Right lobe of liver (tissue), 6 donors: ENCODE measurements around the gene PLPP4. TPM values are rescaled to one million over a fixed set of nuclear protein-coding genes. Genes with fewer than 3 reads are reported as not detected.

ENCODE experiments used
- ATAC-seq, 4 donors: fragments of 200-7000 bp; cut with Tn5 transposase; one replicate each; pipeline ENCODE4 v1.9.1; 2020; ENCODE audit warnings: mild to moderate bottlenecking in 4 of 4, moderate library complexity in 4 of 4
- DNase-seq, 3 donors: peaks; one replicate each; pipeline ENCODE4 v3.0.0-alpha.2; 2020
- H3K27ac ChIP-seq, 3 donors: fragments of 200-600 bp; one replicate each; pipeline ENCODE4 v1.8.0; 2022
- H3K27me3 ChIP-seq, 2 donors: fragments of 200-600 bp; one replicate each; pipeline ENCODE4 v1.8.0; 2022
- H3K36me3 ChIP-seq, 4 donors: fragments of 200-600 bp; sonication (generic) in 1 of 4; one replicate each; pipeline versions ENCODE4 v1.5.1 to v1.8.0; 2017 to 2022; ENCODE audit warnings: control low read depth in 1 of 4
- H3K4me1 ChIP-seq, 4 donors: fragments of 200-600 bp; sonication (generic) in 1 of 4; one replicate each; pipeline versions ENCODE4 v1.5.1 to v1.8.0; 2017 to 2022; ENCODE audit warnings: control low read depth in 1 of 4
- H3K4me3 ChIP-seq, 3 donors: fragments of 200-600 bp; one replicate each; pipeline ENCODE4 v1.8.0; 2022
- H3K9me3 ChIP-seq, 4 donors: fragments of 200-600 bp; sonication (generic) in 1 of 4; one replicate each; pipeline versions ENCODE4 v1.5.1 to v1.8.0; 2017 to 2022; ENCODE audit warnings: control low read depth in 1 of 4
- POLR2A ChIP-seq: fragments of 450-650 bp; IDR thresholded peaks from one replicate; pipeline ENCODE4 v1.6.1; 2017; ENCODE audit warnings: antibody characterized with exemption, mild to moderate bottlenecking
- WGBS: methylation state at CpG from one replicate; pipeline ENCODE4 v1.1.6; 2018; ENCODE audit warnings: low coverage, low lambda C conversion rate; ENCODE audit not compliant: insufficient coverage; ENCODE audit errors: missing lambda C conversion rate; 5-methylcytosine and 5-hydroxymethylcytosine counted together
- intact Hi-C, 2 donors: fragments of 100-400 bp; cut with DNase I; formaldehyde crosslinking; loops; one replicate each; pipeline versions ENCODE4 v1.11.2 to v1.14.1; 2022
- total RNA-seq, 6 experiments: library from RNA; depleted of rRNA in 2 of 6; stranded (reverse); fragments of >200 nt in 2 of 6; fragmentation: NEBNext Ultra II Directional in 3 of 6; extraction: Animal tissue kit (Norgen Biotek cat#: 25700) in 3 of 6; gene quantifications; one replicate each; pipeline versions ENCODE4 v1.1.0 to v1.2.4, GENCODE V29; 2016 to 2023
- TF ChIP-seq, protein P1 (sequence below), 4 donors: fragments of 200-600 bp in 3 of 4; fragments of 450-650 bp in 1 of 4; IDR thresholded peaks; one replicate each; pipeline versions ENCODE4 v1.5.1 to v1.8.0; 2016 to 2022; ENCODE audit warnings: antibody characterized with exemption in 4 of 4, mild to moderate bottlenecking in 2 of 4
- donor health status: DM: no; HTN: yes; CAD: no.
- donor health status: DM: no; HTN: no; CAD: no.
- donor health status: DM: no; HTN: no; CAD: no.
- donor health status: DM: no; HTN: yes; CAD: no.
- donor health status: DM: no; HTN: yes; CAD: no.

PLPP4 gene
- total RNA-seq, 6 experiments from 2014 or later: 0.35 to 0.81 (median 0.37) TPM; not detected in 1

DNA sequence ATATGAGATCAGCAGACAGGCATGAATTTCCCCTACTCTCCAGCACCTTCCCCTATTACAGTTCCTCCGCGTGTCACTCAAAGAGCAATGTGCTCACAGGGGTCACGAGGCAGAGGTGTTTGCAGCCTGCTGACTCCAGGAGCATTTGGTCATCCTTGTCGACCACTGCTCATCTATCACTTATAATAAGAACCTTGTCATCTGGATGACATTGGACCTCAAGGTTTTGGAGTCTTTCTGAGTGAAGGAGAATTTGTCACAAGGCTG, 32.9 kb upstream of the PLPP4 start:
- no peaks in the 10 kb centered on the region for H3K9me3 ChIP-seq
- no peaks in the 10 kb centered on the region for H3K36me3 ChIP-seq
- no peak overlapping the region for H3K4me3 ChIP-seq
- H3K27me3 ChIP-seq: no peaks in the 10 kb centered on the region
- TF ChIP-seq, protein P1, sequence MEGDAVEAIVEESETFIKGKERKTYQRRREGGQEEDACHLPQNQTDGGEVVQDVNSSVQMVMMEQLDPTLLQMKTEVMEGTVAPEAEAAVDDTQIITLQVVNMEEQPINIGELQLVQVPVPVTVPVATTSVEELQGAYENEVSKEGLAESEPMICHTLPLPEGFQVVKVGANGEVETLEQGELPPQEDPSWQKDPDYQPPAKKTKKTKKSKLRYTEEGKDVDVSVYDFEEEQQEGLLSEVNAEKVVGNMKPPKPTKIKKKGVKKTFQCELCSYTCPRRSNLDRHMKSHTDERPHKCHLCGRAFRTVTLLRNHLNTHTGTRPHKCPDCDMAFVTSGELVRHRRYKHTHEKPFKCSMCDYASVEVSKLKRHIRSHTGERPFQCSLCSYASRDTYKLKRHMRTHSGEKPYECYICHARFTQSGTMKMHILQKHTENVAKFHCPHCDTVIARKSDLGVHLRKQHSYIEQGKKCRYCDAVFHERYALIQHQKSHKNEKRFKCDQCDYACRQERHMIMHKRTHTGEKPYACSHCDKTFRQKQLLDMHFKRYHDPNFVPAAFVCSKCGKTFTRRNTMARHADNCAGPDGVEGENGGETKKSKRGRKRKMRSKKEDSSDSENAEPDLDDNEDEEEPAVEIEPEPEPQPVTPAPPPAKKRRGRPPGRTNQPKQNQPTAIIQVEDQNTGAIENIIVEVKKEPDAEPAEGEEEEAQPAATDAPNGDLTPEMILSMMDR (IDR thresholded peaks at IDR 0.05): no peak
- intact Hi-C loops: loop anchor here (5.0 to 10.0 kb wide), 2 partner anchors 311 to 313 kb away; no protein-coding TSS in a partner anchor
- ATAC-seq (no peak), DNase-seq (no peak)
- H3K27ac ChIP-seq: no peak overlapping the region
- WGBS: 42% methylated on average over 2 of the region's 4 CpGs
- no peaks in the 10 kb centered on the region for H3K4me1 ChIP-seq

GRCh38 chr10:120426306-120426705, 30.7 kb upstream of the PLPP4 start:
- ATAC-seq (no peak), DNase-seq (no peak)
- intact Hi-C loops: loop anchor here in 1 of 2 donors (10.0 kb wide), 1 partner anchor 308 kb away; no protein-coding TSS in a partner anchor
- H3K27me3 ChIP-seq: no peaks in the 10 kb centered on the region
- H3K36me3 ChIP-seq: no peaks in the 10 kb centered on the region
- no peak for TF ChIP-seq POLR2A
- TF ChIP-seq, protein P1 (IDR thresholded peaks at IDR 0.05): no peak
- no peaks in the 10 kb centered on the region for H3K9me3 ChIP-seq
- H3K27ac ChIP-seq: no peak overlapping the region
- no peak overlapping the region for H3K4me3 ChIP-seq
- 56% methylated on average over 3 of the region's 3 CpGs for WGBS
- H3K4me1 ChIP-seq: no peaks in the 10 kb centered on the region

DNA sequence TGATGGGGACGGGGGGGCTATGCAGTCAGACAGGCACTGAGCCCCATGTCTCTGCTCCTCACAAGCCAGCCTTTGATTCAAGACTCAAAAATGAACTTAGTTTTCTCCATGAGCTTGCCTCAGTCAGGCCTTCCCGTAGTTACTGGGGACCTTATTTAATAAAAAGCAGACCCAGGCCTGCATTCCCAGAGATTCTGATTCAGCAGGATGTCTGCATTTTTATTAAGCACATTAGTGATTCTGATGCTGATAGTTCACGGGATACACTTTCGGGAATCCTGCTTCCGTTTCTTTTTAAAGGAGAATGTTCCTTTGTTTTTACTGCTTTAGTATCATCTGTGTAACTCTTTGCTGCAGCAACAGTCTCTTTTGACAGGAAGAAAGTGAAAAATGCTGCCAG, 28.3 kb upstream of the PLPP4 start:
- intact Hi-C loops: loop anchor here in 1 of 2 donors (10.0 kb wide), 1 partner anchor 306 kb away; no protein-coding TSS in a partner anchor
- H3K4me3 ChIP-seq: no peak overlapping the region
- no peak overlapping the region for H3K27ac ChIP-seq
- no peak for DNase-seq
- H3K9me3 ChIP-seq: no peaks in the 10 kb centered on the region
- no peak for ATAC-seq
- no peaks in the 10 kb centered on the region for H3K27me3 ChIP-seq
- 65% methylated on average over 5 of the region's 5 CpGs for WGBS
- TF ChIP-seq, protein P1 (IDR thresholded peaks at IDR 0.05): no peak
- no peak for TF ChIP-seq POLR2A
- H3K4me1 ChIP-seq: no peaks in the 10 kb centered on the region
- H3K36me3 ChIP-seq: no peaks in the 10 kb centered on the region

DNA sequence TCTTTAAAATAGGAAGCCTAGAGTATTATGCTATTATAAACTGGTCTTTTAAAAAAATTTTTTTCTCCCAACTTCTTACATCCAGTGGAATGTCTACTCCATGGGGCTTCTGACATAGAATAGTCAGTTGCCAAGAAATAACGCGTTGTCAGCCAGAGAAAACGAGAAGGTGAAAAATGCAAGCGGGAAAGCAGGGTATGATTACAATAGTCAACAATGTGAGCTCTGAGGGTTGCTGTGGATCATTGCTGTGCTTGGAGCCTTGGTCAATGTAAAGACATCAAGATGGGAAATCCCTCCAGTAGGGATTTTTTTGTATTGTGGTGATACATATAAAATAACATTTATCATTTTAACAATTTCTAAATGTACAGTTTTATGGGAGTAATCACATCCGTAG, 27.6 kb upstream of the PLPP4 start:
- TF ChIP-seq POLR2A: no peak
- TF ChIP-seq, protein P1 (IDR thresholded peaks at IDR 0.05): no peak
- H3K4me3 ChIP-seq: no peak overlapping the region
- ATAC-seq: no peak
- no peaks in the 10 kb centered on the region for H3K36me3 ChIP-seq
- no peak overlapping the region for H3K27ac ChIP-seq
- intact Hi-C loops: loop anchor here in 1 of 2 donors (10.0 kb wide), 1 partner anchor 305 kb away; no protein-coding TSS in a partner anchor
- H3K9me3 ChIP-seq: no peaks in the 10 kb centered on the region
- WGBS: 63% methylated on average over 5 of the region's 5 CpGs
- no peaks in the 10 kb centered on the region for H3K4me1 ChIP-seq
- H3K27me3 ChIP-seq: no peaks in the 10 kb centered on the region
- no peak for DNase-seq

- TF ChIP-seq, protein P1 (IDR thresholded peaks at IDR 0.05): no peak
- TF ChIP-seq POLR2A: no peak
- DNase-seq (no peak), ATAC-seq (no peak)
- Histone ChIP-seq H3K4me1 (no peaks in the 10 kb centered on the region), H3K9me3 (no peaks in the 10 kb centered on the region), H3K4me3 (no peak overlapping the region), H3K36me3 (no peaks in the 10 kb centered on the region), H3K27me3 (no peaks in the 10 kb centered on the region), H3K27ac (no peak overlapping the region)
- intact Hi-C loops: no loop called here
- 42% methylated on average over 8 of the region's 8 CpGs for WGBS
These were observed 25.8 kb upstream of the PLPP4 start for GRCh38 chr10:120431251-120431651.
